Measurements from ENCODE around the gene RHOG.

DNA sequence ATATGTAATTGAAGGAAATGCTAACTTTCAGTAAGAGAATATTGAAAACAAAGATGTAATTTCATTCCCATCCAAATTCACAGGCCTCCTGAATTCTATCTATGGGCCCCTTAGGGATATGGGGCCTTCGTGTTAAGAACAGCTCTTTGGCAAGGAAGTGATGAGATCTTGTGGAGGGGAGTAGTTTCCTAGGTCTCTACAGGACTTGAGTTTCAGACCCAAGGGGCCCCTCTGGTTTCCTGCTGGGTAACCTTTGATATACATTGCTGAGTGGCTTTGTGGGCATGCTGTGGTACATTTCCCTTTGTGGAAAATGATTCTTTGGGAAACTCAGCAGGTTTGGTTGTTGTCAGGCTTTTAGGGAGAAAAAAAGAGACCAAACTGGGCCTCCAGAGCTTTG lies 20.9 kb upstream of the RHOG start:
- TF ChIP-seq POLR2A (IDR thresholded peaks at IDR 0.05), result no peak
- TF ChIP-seq, protein P1, sequence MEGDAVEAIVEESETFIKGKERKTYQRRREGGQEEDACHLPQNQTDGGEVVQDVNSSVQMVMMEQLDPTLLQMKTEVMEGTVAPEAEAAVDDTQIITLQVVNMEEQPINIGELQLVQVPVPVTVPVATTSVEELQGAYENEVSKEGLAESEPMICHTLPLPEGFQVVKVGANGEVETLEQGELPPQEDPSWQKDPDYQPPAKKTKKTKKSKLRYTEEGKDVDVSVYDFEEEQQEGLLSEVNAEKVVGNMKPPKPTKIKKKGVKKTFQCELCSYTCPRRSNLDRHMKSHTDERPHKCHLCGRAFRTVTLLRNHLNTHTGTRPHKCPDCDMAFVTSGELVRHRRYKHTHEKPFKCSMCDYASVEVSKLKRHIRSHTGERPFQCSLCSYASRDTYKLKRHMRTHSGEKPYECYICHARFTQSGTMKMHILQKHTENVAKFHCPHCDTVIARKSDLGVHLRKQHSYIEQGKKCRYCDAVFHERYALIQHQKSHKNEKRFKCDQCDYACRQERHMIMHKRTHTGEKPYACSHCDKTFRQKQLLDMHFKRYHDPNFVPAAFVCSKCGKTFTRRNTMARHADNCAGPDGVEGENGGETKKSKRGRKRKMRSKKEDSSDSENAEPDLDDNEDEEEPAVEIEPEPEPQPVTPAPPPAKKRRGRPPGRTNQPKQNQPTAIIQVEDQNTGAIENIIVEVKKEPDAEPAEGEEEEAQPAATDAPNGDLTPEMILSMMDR (IDR thresholded peaks at IDR 0.05), result no peak
- TF ChIP-seq POLR2AphosphoS5 (IDR thresholded peaks at IDR 0.05), result no peak
- no peak for TF ChIP-seq EP300 (IDR thresholded peaks at IDR 0.05; ENCODE audit: low read depth)

All from transverse colon (tissue), 4 donors.